H9 (cell line): ENCODE data around the gene EPC2. TPM values are rescaled to one million over a fixed set of nuclear protein-coding genes. Genes with fewer than 3 reads are reported as not detected.

Source experiments
- DNase-seq: peaks from one replicate; pipeline ENCODE4 v3.0.0-alpha.2; 2017
- H2AFZ ChIP-seq: one replicate; pipeline ENCODE4 v1.6.1; 2013; ENCODE audit warnings: mild to moderate bottlenecking, low read length, control low read depth, moderate library complexity
- H2AK5ac ChIP-seq: 2 replicates; pipeline ENCODE4 v1.6.1; 2013; ENCODE audit warnings: low read length, control low read depth, mixed read lengths; ENCODE audit not compliant: insufficient read length
- H2BK120ac ChIP-seq: one replicate; pipeline ENCODE4 v1.6.1; 2013; ENCODE audit warnings: low read depth, mild to moderate bottlenecking, low read length, control low read depth, inconsistent platforms; ENCODE audit not compliant: poor library complexity, severe bottlenecking
- H2BK12ac ChIP-seq: 2 replicates; pipeline ENCODE4 v1.6.1; 2013; ENCODE audit warnings: low read length, control low read depth, mixed read lengths, low read depth; ENCODE audit not compliant: insufficient read length
- H2BK15ac ChIP-seq: 2 replicates; pipeline ENCODE4 v1.6.1; 2013; ENCODE audit warnings: low read depth, low read length, control low read depth
- H2BK20ac ChIP-seq: one replicate; pipeline ENCODE4 v1.6.1; 2013; ENCODE audit warnings: low read depth, mild to moderate bottlenecking, low read length, control low read depth, inconsistent platforms; ENCODE audit not compliant: poor library complexity, severe bottlenecking
- H2BK5ac ChIP-seq: 2 replicates; pipeline ENCODE4 v1.6.1; 2013; ENCODE audit warnings: low read length, control low read depth, mixed read lengths; ENCODE audit not compliant: insufficient read length
- H3K14ac ChIP-seq: 2 replicates; pipeline ENCODE4 v1.6.1; 2013; ENCODE audit warnings: low read length, control low read depth; ENCODE audit not compliant: insufficient read depth
- H3K18ac ChIP-seq: 2 replicates; pipeline ENCODE4 v1.6.1; 2013; ENCODE audit warnings: low read depth, mild to moderate bottlenecking, mixed read lengths, low read length, control low read depth; ENCODE audit not compliant: insufficient read length
- H3K23ac ChIP-seq: 2 replicates; pipeline ENCODE4 v1.6.1; 2013; ENCODE audit warnings: low read length, control low read depth, mixed read lengths, low read depth; ENCODE audit not compliant: insufficient read length
- H3K23me2 ChIP-seq: 2 replicates; pipeline ENCODE4 v1.6.1; 2013; ENCODE audit warnings: low read depth, mild to moderate bottlenecking, mixed read lengths, low read length, control low read depth; ENCODE audit not compliant: insufficient read length, poor library complexity, severe bottlenecking
- H3K27ac ChIP-seq: 2 replicates; pipeline ENCODE4 v1.5.1; 2013; ENCODE audit warnings: low read length, control low read depth, mixed read lengths, low read depth; ENCODE audit not compliant: insufficient read length
- H3K27me3 ChIP-seq: 2 replicates; pipeline ENCODE4 v1.6.1; 2013; ENCODE audit warnings: low read length, control low read depth, inconsistent platforms; ENCODE audit not compliant: insufficient read depth
- H3K4ac ChIP-seq: 2 replicates; pipeline ENCODE4 v1.6.1; 2013; ENCODE audit warnings: low read depth, mild to moderate bottlenecking, control low read depth, inconsistent platforms, low read length, moderate library complexity
- H3K4me1 ChIP-seq: 2 replicates; pipeline ENCODE4 v1.6.1; 2013; ENCODE audit warnings: low read length, control low read depth, inconsistent platforms; ENCODE audit not compliant: insufficient read depth
- H3K4me2 ChIP-seq: 2 replicates; pipeline ENCODE4 v1.6.1; 2013; ENCODE audit warnings: low read length, control low read depth, mixed read lengths; ENCODE audit not compliant: insufficient read length, insufficient read depth
- H3K56ac ChIP-seq: 2 replicates; pipeline ENCODE4 v1.6.1; 2013; ENCODE audit warnings: low read depth, mild to moderate bottlenecking, mixed read lengths, low read length, control low read depth; ENCODE audit not compliant: insufficient read length
- H3K79me1 ChIP-seq: 2 replicates; pipeline ENCODE4 v1.6.1; 2013; ENCODE audit warnings: low read depth, mild to moderate bottlenecking, moderate library complexity, low read length, control low read depth, inconsistent platforms; ENCODE audit not compliant: insufficient read depth, poor library complexity, severe bottlenecking
- H3K79me2 ChIP-seq: 2 replicates; pipeline ENCODE4 v1.6.1; 2013; ENCODE audit warnings: low read length, control low read depth, inconsistent platforms; ENCODE audit not compliant: insufficient read depth
- H3K9ac ChIP-seq: 2 replicates; pipeline ENCODE4 v1.6.1; 2013; ENCODE audit warnings: low read length, control low read depth, mixed read lengths; ENCODE audit not compliant: insufficient read length; ENCODE audit errors: extremely low read depth
- H3K9me3 ChIP-seq: one replicate; pipeline ENCODE4 v1.6.1; 2013; ENCODE audit warnings: low read depth, low read length, inconsistent platforms; ENCODE audit not compliant: control insufficient read depth
- H3T11ph ChIP-seq: one replicate; pipeline ENCODE4 v1.6.1; 2013; ENCODE audit warnings: mild to moderate bottlenecking, low read length, control low read depth, inconsistent platforms
- H4K20me1 ChIP-seq: one replicate; pipeline ENCODE4 v1.6.1; 2013; ENCODE audit not compliant: control insufficient read depth, insufficient read length, insufficient read depth
- H4K5ac ChIP-seq: 2 replicates; pipeline ENCODE4 v1.6.1; 2013; ENCODE audit warnings: low read depth, mild to moderate bottlenecking, mixed read lengths, low read length, control low read depth; ENCODE audit not compliant: insufficient read length
- H4K8ac ChIP-seq: replicated peaks from 2 replicates; pipeline ENCODE4 v1.6.1; 2013; ENCODE audit warnings: low read length, control low read depth, mixed read lengths, low read depth; ENCODE audit not compliant: insufficient read length
- H4K91ac ChIP-seq: 2 replicates; pipeline ENCODE4 v1.6.1; 2013; ENCODE audit warnings: low read depth, mild to moderate bottlenecking, moderate library complexity, mixed read lengths, low read length, control low read depth; ENCODE audit not compliant: insufficient read length
- H3K27ac Mint-ChIP-seq, 3 experiments: 2 replicates in 2 of 3; 3 replicates in 1 of 3; pipeline ENCODE4 v1.8.0; 2020 to 2021; ENCODE audit warnings: mixed read lengths in 3 of 3, mild to moderate bottlenecking in 1 of 3, moderate library complexity in 1 of 3
- H3K27me3 Mint-ChIP-seq: 2 replicates; pipeline ENCODE4 v1.8.0; 2021; ENCODE audit warnings: low read depth, mild to moderate bottlenecking, moderate library complexity, mixed read lengths
- H3K36me3 Mint-ChIP-seq, 3 experiments: 2 replicates in 2 of 3; 3 replicates in 1 of 3; pipeline ENCODE4 v1.8.0; 2020 to 2021; ENCODE audit warnings: low read depth in 3 of 3, mixed read lengths in 3 of 3; ENCODE audit not compliant: insufficient read depth in 1 of 3
- H3K4me1 Mint-ChIP-seq, 2 experiments: 2 replicates each; pipeline ENCODE4 v1.8.0; 2020; ENCODE audit warnings: mixed read lengths in 2 of 2
- H3K4me3 Mint-ChIP-seq, 2 experiments: 2 replicates in 1 of 2; 3 replicates in 1 of 2; pipeline ENCODE4 v1.8.0; 2020 to 2021; ENCODE audit warnings: mild to moderate bottlenecking in 2 of 2, mixed read lengths in 2 of 2, moderate library complexity in 1 of 2
- H3K9me3 Mint-ChIP-seq, 2 experiments: 2 replicates in 1 of 2; 3 replicates in 1 of 2; pipeline ENCODE4 v1.8.0; 2020; ENCODE audit warnings: mild to moderate bottlenecking in 2 of 2, mixed read lengths in 2 of 2, moderate library complexity in 1 of 2
- WGBS: extraction: QIAGEN DNeasy Blood & Tissue Kit; methylation state at CpG from one replicate; pipeline ENCODE4 v1.1.7; 2013; ENCODE audit warnings: missing lambda C conversion rate, low lambda C conversion rate, mixed read lengths; ENCODE audit not compliant: insufficient read length; ENCODE audit errors: extremely low coverage; 5-methylcytosine and 5-hydroxymethylcytosine counted together
- total RNA-seq: library from RNA; stranded (reverse); gene quantifications from 2 replicates; pipeline ENCODE4 v1.2.1, GENCODE V29; 2021
- TF ChIP-seq, protein P1 (sequence below): fragments of 200-600 bp; sonication (generic); conservative IDR thresholded peaks from 3 replicates; pipeline ENCODE4 v1.8.0; 2021; ENCODE audit warnings: antibody characterized with exemption, mild to moderate bottlenecking

EPC2 gene
- total RNA-seq, 1 experiment from 2014 or later: 31.3 TPM

DNA sequence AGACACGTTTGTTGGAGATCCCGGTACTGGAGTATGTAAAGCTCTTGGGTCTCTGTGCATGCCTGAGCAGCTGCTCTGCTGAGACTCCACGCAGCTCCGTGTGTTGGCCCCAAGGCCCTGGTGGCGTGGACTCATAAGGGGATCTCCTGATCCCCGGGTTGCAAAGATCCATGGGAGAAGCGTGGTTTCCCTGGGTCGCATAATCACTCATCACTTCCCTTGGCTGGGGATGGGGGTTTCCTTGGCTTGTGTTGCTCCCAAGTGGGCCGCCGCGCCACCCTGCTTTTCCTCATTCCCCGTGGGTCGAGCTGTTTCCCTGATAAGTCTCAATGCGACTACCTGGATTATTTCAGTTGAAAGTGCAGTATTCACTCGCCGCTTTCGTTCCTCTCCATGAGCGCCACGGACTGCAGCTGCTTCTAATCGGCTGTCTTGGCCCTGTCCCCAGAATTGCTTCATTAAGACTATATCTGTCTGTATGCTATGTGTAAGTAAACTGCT lies 76.0 kb downstream of the EPC2 start:
- Histone ChIP-seq H3K23ac (no peak overlapping the region), H3K27me3 (no peaks in the 10 kb centered on the region), H4K5ac (no peak overlapping the region), H3K79me2 (peaks cover 11% of the 10 kb centered on the region; the same call in 1 of the 2 replicates), H3K4ac (no peak overlapping the region), H3T11ph (no peak overlapping the region), H2BK5ac (no peak overlapping the region), H3K27ac (no peak overlapping the region), H2BK20ac (no peak overlapping the region), H3K79me1 (peaks cover 5% of the 10 kb centered on the region), H2BK15ac (no peak overlapping the region), H3K9me3 (no peaks in the 10 kb centered on the region), H3K56ac (no peak overlapping the region), H3K9ac (no peak overlapping the region), H2BK120ac (no peak overlapping the region), H3K4me1 (no peaks in the 10 kb centered on the region; the same call in 1 of the 2 replicates), H4K91ac (no peak overlapping the region), H3K14ac (no peak overlapping the region), H3K18ac (no peak overlapping the region), H3K4me2 (no peak overlapping the region), H2AFZ (no peak overlapping the region), H4K8ac (no peak overlapping the region), H2AK5ac (no peak overlapping the region), H3K23me2 (no peaks in the 10 kb centered on the region), H2BK12ac (no peak overlapping the region), H4K20me1 (no peaks in the 10 kb centered on the region)
- Mint-ChIP-seq H3K4me1 (peaks cover 37 to 51% of the 10 kb centered on the region in 2 experiments), H3K27ac (peak overlapping the region; percentile 59 to 92 (median 81); a peak in 6 of 7 replicates), H3K4me3 (no peak overlapping the region), H3K9me3 (peaks cover 6 to 15% of the 10 kb centered on the region in 2 experiments; a peak in 4 of 5 replicates), H3K27me3 (no peaks in the 10 kb centered on the region), H3K36me3 (peaks cover 9 to 21% (median 20%) of the 10 kb centered on the region in 3 experiments)
- TF ChIP-seq, protein P1, sequence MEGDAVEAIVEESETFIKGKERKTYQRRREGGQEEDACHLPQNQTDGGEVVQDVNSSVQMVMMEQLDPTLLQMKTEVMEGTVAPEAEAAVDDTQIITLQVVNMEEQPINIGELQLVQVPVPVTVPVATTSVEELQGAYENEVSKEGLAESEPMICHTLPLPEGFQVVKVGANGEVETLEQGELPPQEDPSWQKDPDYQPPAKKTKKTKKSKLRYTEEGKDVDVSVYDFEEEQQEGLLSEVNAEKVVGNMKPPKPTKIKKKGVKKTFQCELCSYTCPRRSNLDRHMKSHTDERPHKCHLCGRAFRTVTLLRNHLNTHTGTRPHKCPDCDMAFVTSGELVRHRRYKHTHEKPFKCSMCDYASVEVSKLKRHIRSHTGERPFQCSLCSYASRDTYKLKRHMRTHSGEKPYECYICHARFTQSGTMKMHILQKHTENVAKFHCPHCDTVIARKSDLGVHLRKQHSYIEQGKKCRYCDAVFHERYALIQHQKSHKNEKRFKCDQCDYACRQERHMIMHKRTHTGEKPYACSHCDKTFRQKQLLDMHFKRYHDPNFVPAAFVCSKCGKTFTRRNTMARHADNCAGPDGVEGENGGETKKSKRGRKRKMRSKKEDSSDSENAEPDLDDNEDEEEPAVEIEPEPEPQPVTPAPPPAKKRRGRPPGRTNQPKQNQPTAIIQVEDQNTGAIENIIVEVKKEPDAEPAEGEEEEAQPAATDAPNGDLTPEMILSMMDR: no peak
- no peak for DNase-seq
- WGBS: no CpG with 5 or more reads among the region's 20 CpGs
